ENCODE data around the gene BRI3BP.

DNA sequence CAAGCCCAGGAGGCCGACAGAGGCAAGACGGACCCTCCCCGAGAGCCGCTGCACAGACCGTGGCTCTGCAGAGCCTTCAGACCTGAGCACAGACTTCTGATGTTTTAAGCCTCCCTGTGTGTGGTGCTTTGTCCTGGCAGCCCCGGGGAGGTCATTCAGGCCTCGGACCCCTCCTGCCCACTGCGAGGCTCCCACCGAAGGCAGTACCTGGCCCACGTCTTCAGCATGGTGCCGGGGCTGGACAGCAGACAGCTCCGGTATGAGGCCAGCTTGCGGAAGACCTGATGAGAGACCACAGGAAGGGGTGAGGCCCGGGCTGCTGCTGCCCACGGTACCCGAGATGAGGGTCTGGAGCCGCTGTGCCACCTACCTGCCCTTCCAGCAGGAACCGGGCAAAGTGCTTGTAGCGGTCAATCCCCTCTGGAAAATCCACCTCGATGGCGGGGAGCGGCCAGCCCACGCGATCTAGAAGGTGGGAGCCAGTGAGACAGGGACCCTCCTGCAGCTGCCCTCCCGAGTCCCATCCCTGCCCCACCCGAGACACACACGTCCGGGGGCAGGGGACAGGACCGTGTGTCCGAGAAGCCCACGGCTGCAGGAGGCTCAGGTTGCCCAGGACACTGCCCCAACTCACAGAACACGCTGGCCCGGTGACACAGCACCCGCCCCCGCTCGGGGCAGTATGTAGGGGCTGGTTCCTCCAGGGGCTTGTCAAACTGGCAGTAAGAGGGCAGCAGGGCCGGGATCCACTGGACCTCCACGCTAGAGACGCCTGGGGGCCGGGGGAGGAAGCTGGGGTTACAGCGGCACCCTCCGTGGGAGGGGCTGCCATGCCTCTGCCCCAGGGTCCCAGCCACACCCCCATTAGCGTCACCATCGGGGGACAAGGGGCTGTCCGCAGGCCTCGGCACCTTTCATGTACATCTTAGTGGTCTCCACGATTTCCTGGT is 43.4 kb upstream of the BRI3BP start:
- TF ChIP-seq POLR2A (IDR thresholded peaks at IDR 0.05; ENCODE audit: extremely low read depth, insufficient read length), result no peak
- TF ChIP-seq, protein P1, sequence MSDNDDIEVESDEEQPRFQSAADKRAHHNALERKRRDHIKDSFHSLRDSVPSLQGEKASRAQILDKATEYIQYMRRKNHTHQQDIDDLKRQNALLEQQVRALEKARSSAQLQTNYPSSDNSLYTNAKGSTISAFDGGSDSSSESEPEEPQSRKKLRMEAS (IDR thresholded peaks at IDR 0.05; ENCODE audit: low read depth, low read length), result no peak
- TF ChIP-seq, protein P2, sequence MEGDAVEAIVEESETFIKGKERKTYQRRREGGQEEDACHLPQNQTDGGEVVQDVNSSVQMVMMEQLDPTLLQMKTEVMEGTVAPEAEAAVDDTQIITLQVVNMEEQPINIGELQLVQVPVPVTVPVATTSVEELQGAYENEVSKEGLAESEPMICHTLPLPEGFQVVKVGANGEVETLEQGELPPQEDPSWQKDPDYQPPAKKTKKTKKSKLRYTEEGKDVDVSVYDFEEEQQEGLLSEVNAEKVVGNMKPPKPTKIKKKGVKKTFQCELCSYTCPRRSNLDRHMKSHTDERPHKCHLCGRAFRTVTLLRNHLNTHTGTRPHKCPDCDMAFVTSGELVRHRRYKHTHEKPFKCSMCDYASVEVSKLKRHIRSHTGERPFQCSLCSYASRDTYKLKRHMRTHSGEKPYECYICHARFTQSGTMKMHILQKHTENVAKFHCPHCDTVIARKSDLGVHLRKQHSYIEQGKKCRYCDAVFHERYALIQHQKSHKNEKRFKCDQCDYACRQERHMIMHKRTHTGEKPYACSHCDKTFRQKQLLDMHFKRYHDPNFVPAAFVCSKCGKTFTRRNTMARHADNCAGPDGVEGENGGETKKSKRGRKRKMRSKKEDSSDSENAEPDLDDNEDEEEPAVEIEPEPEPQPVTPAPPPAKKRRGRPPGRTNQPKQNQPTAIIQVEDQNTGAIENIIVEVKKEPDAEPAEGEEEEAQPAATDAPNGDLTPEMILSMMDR (IDR thresholded peaks at IDR 0.05; ENCODE audit: low read depth, low read length), result no peak

All from NB4 (cell line).